Measurements from ENCODE around the gene GOLGA1. TPM values are rescaled to one million over a fixed set of nuclear protein-coding genes. Genes with fewer than 3 reads are reported as not detected.

GOLGA1 gene
- total and polyA plus RNA-seq, 10 of the 15 experiments (the other 5 are each of a cell fraction or from before 2014, with no cell fraction given) = 2.9 to 14.1 (median 8.1) TPM

DNA sequence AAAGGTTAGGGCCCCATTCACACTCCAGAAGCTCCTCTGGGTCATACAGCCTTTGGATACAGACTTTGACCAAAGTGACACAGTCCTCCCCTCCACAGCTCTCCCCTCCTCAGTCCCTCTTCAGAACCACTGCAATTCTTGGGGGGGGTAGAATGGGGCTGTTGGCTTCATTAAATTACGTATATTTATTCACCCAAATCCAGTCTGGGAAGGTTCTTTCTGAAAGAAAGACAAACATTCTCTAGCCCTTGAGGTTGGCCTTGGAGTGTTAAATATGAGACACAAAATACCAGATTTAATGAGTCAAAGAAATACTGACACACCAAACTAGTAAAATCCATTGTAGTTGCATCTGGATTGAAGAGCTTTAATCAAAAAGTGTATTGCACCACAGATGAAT lies 62.9 kb downstream of the GOLGA1 start:
- intact Hi-C loops (cut with micrococcal nuclease; ENCODE audit: unreplicated experiment) (no loop called here), in situ Hi-C loops (cut with MboI) (no loop called here)
- no peak overlapping the region for H3K9ac ChIP-seq (ENCODE audit: control insufficient read depth, insufficient read depth, low read length)
- DNase-seq (ENCODE audit: low read depth, low spot score) (no peak), FAIRE-seq (no peak), ATAC-seq (no peak)
- no peak overlapping the region for H3K4me3 ChIP-seq
- SMC1A ChIA-PET (ENCODE audit: uncharacterized antibody, unreplicated experiment) = interaction anchor here (0.5 to 2.0 kb wide), 4 partner anchors 16 to 129 kb away, joined by 3 to 6 read pairs (median 4); no protein-coding TSS in a partner anchor
- H3K36me3 ChIP-seq (ENCODE audit: control insufficient read depth in 2 of 2, insufficient read depth in 2 of 2, low read length in 1 of 2) = peaks cover 37 to 46% of the 10 kb centered on the region in 2 experiments
- POLR2A ChIA-PET = interaction anchor here (1.2 to 1.5 kb wide), 2 partner anchors 11 to 16 kb away, joined by 4 to 5 read pairs; partner anchors contain the start of genes ARPC5L and RPL35
- H3K27me3 ChIP-seq (replicated peaks in 1 of 2; ENCODE audit: control insufficient read depth in 2 of 2, insufficient read depth in 2 of 2, low read length in 1 of 2) = no peaks in the 10 kb centered on the region
- H2AFZ ChIP-seq (ENCODE audit: control insufficient read depth, low read depth, low read length) = no peak overlapping the region
- peaks cover 15% of the 10 kb centered on the region for H3K4me1 ChIP-seq (ENCODE audit: control insufficient read depth, insufficient read depth, low read length)
- WGBS (ENCODE audit: insufficient coverage, insufficient replicate concordance, low lambda C conversion rate, missing lambda C conversion rate) = 95% methylated on average over 1 of the region's 1 CpG
- H3K27ac ChIP-seq (ENCODE audit: control insufficient read depth, insufficient read depth) = no peak overlapping the region
- no peak overlapping the region for H3K4me2 ChIP-seq (ENCODE audit: control insufficient read depth, insufficient read depth)
- peaks cover 5% of the 10 kb centered on the region for H4K20me1 ChIP-seq (ENCODE audit: control insufficient read depth, insufficient read depth)
- CTCF ChIA-PET = interaction anchor here (0.7 to 1.9 kb wide), 7 partner anchors 14 to 111 kb away, joined by 3 to 5 read pairs (median 3); no protein-coding TSS in a partner anchor
- peaks cover 31% of the 10 kb centered on the region for H3K79me2 ChIP-seq (ENCODE audit: control insufficient read depth, insufficient read depth, low read length)
- no peak for TF ChIP-seq MEF2B (IDR thresholded peaks at IDR 0.05; ENCODE audit: partially characterized antibody, poor library complexity, severe bottlenecking)
- TF ChIP-seq ZBED1 (IDR thresholded peaks at IDR 0.05; ENCODE audit: borderline replicate concordance) = 0 out of 2 replicates have a peak, but pooled peaks have one; percentile 17
- no peaks in the 10 kb centered on the region for H3K9me3 ChIP-seq (replicated peaks; ENCODE audit: control insufficient read depth, insufficient read depth, low read length)
- no TSS peak for BruUV-seq (replicated peaks)
- RAD21 ChIA-PET (ENCODE audit: unreplicated experiment) = interaction anchor here (1.3 to 1.6 kb wide), 3 partner anchors 62 to 267 kb away, joined by 4 read pairs; no protein-coding TSS in a partner anchor

DNA sequence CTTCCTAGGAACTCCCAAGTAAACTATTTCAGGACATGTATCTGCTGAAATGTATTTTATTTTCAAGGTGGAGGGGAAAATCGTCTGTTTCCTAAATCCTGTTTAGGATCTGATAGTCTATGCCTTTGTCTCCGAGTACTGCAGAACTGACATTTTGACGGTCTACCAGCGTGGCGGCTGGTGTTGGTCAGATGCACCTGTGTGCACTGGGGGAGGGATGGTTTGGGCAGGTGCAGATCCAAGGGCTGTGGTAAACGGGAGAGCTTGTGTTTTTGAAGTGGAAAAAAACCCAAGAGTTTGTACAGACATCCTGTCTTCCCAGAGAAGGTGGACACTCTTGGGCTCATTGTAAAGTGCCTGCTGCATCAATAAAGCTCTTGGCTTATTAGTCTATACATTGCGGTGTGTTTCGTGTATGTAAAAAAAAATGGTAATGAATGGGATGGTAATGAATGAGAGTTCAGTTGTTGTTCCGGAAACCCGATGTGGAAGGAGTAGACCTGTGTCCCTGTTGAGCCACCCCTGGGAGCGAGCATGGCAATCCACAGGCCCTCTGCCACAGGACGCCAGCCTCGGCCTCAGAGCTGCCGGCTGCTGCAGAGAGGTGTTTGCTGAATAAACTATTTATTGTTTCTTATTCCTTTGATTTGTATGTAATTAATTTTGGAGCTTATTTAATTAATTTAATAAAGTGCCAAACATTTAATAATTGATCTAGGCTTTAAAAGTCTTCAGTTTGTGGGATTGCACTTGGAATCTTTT lies 63.7 kb downstream of the GOLGA1 start:
- WGBS (ENCODE audit: insufficient coverage, insufficient replicate concordance, low lambda C conversion rate, missing lambda C conversion rate) = 85% methylated on average over 14 of the region's 14 CpGs

More for the DNA sequence above, 63.7 kb downstream of the GOLGA1 start:
- RAD21 ChIA-PET (ENCODE audit: unreplicated experiment) = interaction anchor here (1.3 to 1.5 kb wide), 2 partner anchors 62 to 105 kb away, joined by 4 read pairs; no protein-coding TSS in a partner anchor
- Histone ChIP-seq H3K36me3 (ENCODE audit: control insufficient read depth in 2 of 2, insufficient read depth in 2 of 2, low read length in 1 of 2) (peaks cover 34 to 46% of the 10 kb centered on the region in 2 experiments), H2AFZ (ENCODE audit: control insufficient read depth, low read depth, low read length) (no peak overlapping the region), H4K20me1 (ENCODE audit: control insufficient read depth, insufficient read depth) (peaks cover 5% of the 10 kb centered on the region), H3K4me1 (ENCODE audit: control insufficient read depth, insufficient read depth, low read length) (peaks cover 19% of the 10 kb centered on the region), H3K27me3 (replicated peaks in 1 of 2; ENCODE audit: control insufficient read depth in 2 of 2, insufficient read depth in 2 of 2, low read length in 1 of 2) (no peaks in the 10 kb centered on the region), H3K4me3 (no peak overlapping the region), H3K79me2 (ENCODE audit: control insufficient read depth, insufficient read depth, low read length) (peaks cover 39% of the 10 kb centered on the region), H3K27ac (ENCODE audit: control insufficient read depth, insufficient read depth) (no peak overlapping the region), H3K9me3 (replicated peaks; ENCODE audit: control insufficient read depth, insufficient read depth, low read length) (no peaks in the 10 kb centered on the region), H3K9ac (ENCODE audit: control insufficient read depth, insufficient read depth, low read length) (no peak overlapping the region), H3K4me2 (ENCODE audit: control insufficient read depth, insufficient read depth) (no peak overlapping the region)
- intact Hi-C loops (cut with micrococcal nuclease; ENCODE audit: unreplicated experiment) = no loop called here
- SMC1A ChIA-PET (ENCODE audit: uncharacterized antibody, unreplicated experiment) = interaction anchor here (1.1 to 2.0 kb wide), 3 partner anchors 16 to 102 kb away, joined by 3 to 6 read pairs (median 6); no protein-coding TSS in a partner anchor
- no TSS peak for BruUV-seq (replicated peaks)
- POLR2A ChIA-PET = interaction anchor here (1.5 to 1.6 kb wide), 2 partner anchors 15 to 24 kb away, joined by 3 to 5 read pairs; partner anchors contain the start of genes ARPC5L, RPL35 and WDR38
- FAIRE-seq (no peak), DNase-seq (ENCODE audit: low read depth, low spot score) (no peak), ATAC-seq (no peak)
- no peak for TF ChIP-seq MEF2B (IDR thresholded peaks at IDR 0.05; ENCODE audit: partially characterized antibody, poor library complexity, severe bottlenecking)
- in situ Hi-C loops (cut with MboI) = no loop called here
- CTCF ChIA-PET = interaction anchor here (0.7 to 1.9 kb wide), 7 partner anchors 14 to 110 kb away, joined by 3 to 5 read pairs (median 3); no protein-coding TSS in a partner anchor
